Nephron (organoid): ENCODE data around the gene ANGPTL2.

Experiments
- H3K27ac Mint-ChIP-seq, 3 experiments: 2 replicates each; pipeline ENCODE4 v1.8.0; 2020; ENCODE audit warnings: mixed read lengths in 3 of 3, mild to moderate bottlenecking in 2 of 3, moderate library complexity in 1 of 3
- H3K27me3 Mint-ChIP-seq: 2 replicates; pipeline ENCODE4 v1.8.0; 2021; ENCODE audit warnings: low read depth, mild to moderate bottlenecking, moderate library complexity, mixed read lengths
- H3K36me3 Mint-ChIP-seq: 2 replicates; pipeline ENCODE4 v1.8.0; 2020; ENCODE audit warnings: low read depth, mixed read lengths
- H3K4me1 Mint-ChIP-seq: 2 replicates; pipeline ENCODE4 v1.8.0; 2020; ENCODE audit warnings: mixed read lengths
- H3K4me3 Mint-ChIP-seq, 3 experiments: 2 replicates each; pipeline ENCODE4 v1.8.0; 2020; ENCODE audit warnings: mild to moderate bottlenecking in 3 of 3, mixed read lengths in 3 of 3, moderate library complexity in 2 of 3
- H3K9me3 Mint-ChIP-seq: 2 replicates; pipeline ENCODE4 v1.8.0; 2020; ENCODE audit warnings: mixed read lengths
- CTCF ChIP-seq, 3 experiments: fragments of 200-600 bp; sonication (generic); IDR thresholded peaks; one replicate each; pipeline ENCODE4 v1.5.0; 2021; ENCODE audit warnings: antibody characterized with exemption in 3 of 3; ENCODE audit not compliant: unreplicated experiment in 3 of 3

ANGPTL2 gene

GRCh38 chr9:127051881-127052595 lies 70.4 kb downstream of the ANGPTL2 start:
- Mint-ChIP-seq H3K27me3 (no peaks in the 10 kb centered on the region), H3K27ac (peak overlapping the region in 1 of 3 experiments; percentile 40), H3K4me3 (no peak overlapping the region), H3K4me1 (peaks cover 14% of the 10 kb centered on the region), H3K36me3 (no peaks in the 10 kb centered on the region), H3K9me3 (no peaks in the 10 kb centered on the region)
- no peak for TF ChIP-seq CTCF (IDR thresholded peaks at IDR 0.05; ENCODE audit: unreplicated experiment in 3 of 3)

GRCh38 chr9:127050591-127051001 lies 71.8 kb downstream of the ANGPTL2 start:
- no peak overlapping the region for H3K27ac Mint-ChIP-seq

GRCh38 chr9:127050152-127050551 lies 72.3 kb downstream of the ANGPTL2 start:
- Mint-ChIP-seq H3K4me3 (no peak overlapping the region), H3K4me1 (peaks cover 14% of the 10 kb centered on the region), H3K9me3 (no peaks in the 10 kb centered on the region), H3K27me3 (no peaks in the 10 kb centered on the region), H3K36me3 (no peaks in the 10 kb centered on the region), H3K27ac (no peak overlapping the region)
- no peak for TF ChIP-seq CTCF (IDR thresholded peaks at IDR 0.05; ENCODE audit: unreplicated experiment in 3 of 3)

More at GRCh38 chr9:127050591-127051001, 71.8 kb downstream of the ANGPTL2 start:
- Mint-ChIP-seq H3K9me3 (no peaks in the 10 kb centered on the region), H3K4me1 (peaks cover 14% of the 10 kb centered on the region), H3K27me3 (no peaks in the 10 kb centered on the region), H3K4me3 (no peak overlapping the region), H3K36me3 (no peaks in the 10 kb centered on the region)
- no peak for TF ChIP-seq CTCF (IDR thresholded peaks at IDR 0.05; ENCODE audit: unreplicated experiment in 3 of 3)

- Mint-ChIP-seq H3K27me3 (no peaks in the 10 kb centered on the region), H3K4me1 (peaks cover 14% of the 10 kb centered on the region), H3K4me3 (no peak overlapping the region)
Measured at GRCh38 chr9:127049581-127049980, 72.9 kb downstream of the ANGPTL2 start.

GRCh38 chr9:127049044-127049443 lies 73.4 kb downstream of the ANGPTL2 start:
- H3K4me3 Mint-ChIP-seq: no peak overlapping the region
- H3K9me3 Mint-ChIP-seq: no peaks in the 10 kb centered on the region
- H3K27me3 Mint-ChIP-seq: no peaks in the 10 kb centered on the region
- no peak for TF ChIP-seq CTCF (IDR thresholded peaks at IDR 0.05; ENCODE audit: unreplicated experiment in 3 of 3)
- no peaks in the 10 kb centered on the region for H3K36me3 Mint-ChIP-seq
- peak overlapping the region in 1 of 3 experiments; percentile 4 for H3K27ac Mint-ChIP-seq
- H3K4me1 Mint-ChIP-seq: peaks cover 12% of the 10 kb centered on the region

More at GRCh38 chr9:127049581-127049980, 72.9 kb downstream of the ANGPTL2 start:
- no peak overlapping the region for H3K27ac Mint-ChIP-seq
- H3K36me3 Mint-ChIP-seq: no peaks in the 10 kb centered on the region
- no peak for TF ChIP-seq CTCF (IDR thresholded peaks at IDR 0.05; ENCODE audit: unreplicated experiment in 3 of 3)
- no peaks in the 10 kb centered on the region for H3K9me3 Mint-ChIP-seq

- Mint-ChIP-seq H3K27me3 (no peaks in the 10 kb centered on the region), H3K36me3 (no peaks in the 10 kb centered on the region), H3K27ac (no peak overlapping the region), H3K4me3 (no peak overlapping the region), H3K4me1 (peaks cover 4% of the 10 kb centered on the region), H3K9me3 (no peaks in the 10 kb centered on the region)
- TF ChIP-seq CTCF (IDR thresholded peaks at IDR 0.05; ENCODE audit: unreplicated experiment in 3 of 3): no peak
Measured at GRCh38 chr9:127047971-127048370, 74.5 kb downstream of the ANGPTL2 start.
